ENCODE measurements around the gene GPD2. TPM values are rescaled to one million over a fixed set of nuclear protein-coding genes. Genes with fewer than 3 reads are reported as not detected.

The GPD2 gene
- total and polyA plus RNA-seq, 2 donors (not counting 1 experiment from before 2014, with no cell fraction given), result 5.1 to 26.8 TPM

DNA sequence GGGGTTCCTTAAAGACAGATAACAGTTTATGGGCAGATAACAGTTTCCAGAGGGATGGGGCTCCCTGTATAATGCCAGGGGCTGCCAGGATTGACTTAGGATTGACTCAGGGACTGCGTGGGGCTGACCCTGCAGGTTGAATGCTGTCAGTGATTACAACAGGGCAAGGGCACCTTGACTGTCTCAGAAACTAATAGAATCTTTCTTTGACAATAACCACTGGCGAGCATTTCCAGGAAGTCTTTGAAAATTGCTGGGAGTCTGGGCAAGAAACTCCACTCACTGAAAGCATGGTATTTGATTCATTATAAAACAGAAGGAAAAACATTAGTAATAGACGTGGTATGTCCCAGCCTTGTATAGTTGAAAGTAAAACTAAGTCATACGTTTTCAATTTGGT is 101.0 kb downstream of the GPD2 start:
- Histone ChIP-seq H4K20me1 (ENCODE audit: control insufficient read depth, insufficient read depth, low read length, poor library complexity, severe bottlenecking) (no peaks in the 10 kb centered on the region), H3K9ac (ENCODE audit: low read length) (no peak overlapping the region), H3K4me3 (ENCODE audit: control extremely low read depth in 1 of 5, extremely low read depth in 1 of 5, insufficient read depth in 1 of 5, low read depth in 2 of 5, low read length in 4 of 5) (no peak overlapping the region), H3K36me3 (replicated peaks in 1 of 2; ENCODE audit: control extremely low read depth in 1 of 2, control insufficient read depth in 1 of 2, extremely low read depth in 1 of 2, insufficient read depth in 2 of 2, low read length in 1 of 2) (no peaks in the 10 kb centered on the region), H3K4me1 (ENCODE audit: control insufficient read depth in 2 of 2, insufficient read depth in 2 of 2, low read length in 2 of 2) (peaks cover 11 to 18% of the 10 kb centered on the region in 2 donors), H3K9me3 (ENCODE audit: control extremely low read depth in 1 of 3, control insufficient read depth in 2 of 3, insufficient read depth in 1 of 3, low read length in 2 of 3) (peaks cover 0 to 5% (median 0%) of the 10 kb centered on the region in 3 donors), H3K27ac (ENCODE audit: low read length in 2 of 2) (no peak overlapping the region), H3K27me3 (replicated peaks in 1 of 4; ENCODE audit: control extremely low read depth in 1 of 4, control insufficient read depth in 3 of 4, insufficient read depth in 4 of 4, low read length in 3 of 4) (no peaks in the 10 kb centered on the region), H3K4me2 (replicated peaks; ENCODE audit: low read depth, low read length, poor library complexity, severe bottlenecking) (no peak overlapping the region), H2AFZ (ENCODE audit: insufficient read depth, low read depth, low read length, poor library complexity, severe bottlenecking) (no peak overlapping the region), H3K79me2 (ENCODE audit: control insufficient read depth, insufficient read depth, low read length) (peaks cover 5% of the 10 kb centered on the region)
- 88% methylated on average over 1 of the region's 4 CpGs for WGBS (ENCODE audit: insufficient coverage)
- no peak for TF ChIP-seq EZH2 (IDR thresholded peaks at IDR 0.05; ENCODE audit: borderline replicate concordance, insufficient read depth, low read depth, low read length, poor library complexity, severe bottlenecking)
- TF ChIP-seq, protein P1, sequence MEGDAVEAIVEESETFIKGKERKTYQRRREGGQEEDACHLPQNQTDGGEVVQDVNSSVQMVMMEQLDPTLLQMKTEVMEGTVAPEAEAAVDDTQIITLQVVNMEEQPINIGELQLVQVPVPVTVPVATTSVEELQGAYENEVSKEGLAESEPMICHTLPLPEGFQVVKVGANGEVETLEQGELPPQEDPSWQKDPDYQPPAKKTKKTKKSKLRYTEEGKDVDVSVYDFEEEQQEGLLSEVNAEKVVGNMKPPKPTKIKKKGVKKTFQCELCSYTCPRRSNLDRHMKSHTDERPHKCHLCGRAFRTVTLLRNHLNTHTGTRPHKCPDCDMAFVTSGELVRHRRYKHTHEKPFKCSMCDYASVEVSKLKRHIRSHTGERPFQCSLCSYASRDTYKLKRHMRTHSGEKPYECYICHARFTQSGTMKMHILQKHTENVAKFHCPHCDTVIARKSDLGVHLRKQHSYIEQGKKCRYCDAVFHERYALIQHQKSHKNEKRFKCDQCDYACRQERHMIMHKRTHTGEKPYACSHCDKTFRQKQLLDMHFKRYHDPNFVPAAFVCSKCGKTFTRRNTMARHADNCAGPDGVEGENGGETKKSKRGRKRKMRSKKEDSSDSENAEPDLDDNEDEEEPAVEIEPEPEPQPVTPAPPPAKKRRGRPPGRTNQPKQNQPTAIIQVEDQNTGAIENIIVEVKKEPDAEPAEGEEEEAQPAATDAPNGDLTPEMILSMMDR (IDR thresholded peaks at IDR 0.05), result no peak
- DNase-seq (no peak), ATAC-seq (ENCODE audit: low read depth) (no peak)
- Mint-ChIP-seq H3K27me3 (no peaks in the 10 kb centered on the region), H3K27ac (no peak overlapping the region), H3K9me3 (ENCODE audit: insufficient read depth) (no peaks in the 10 kb centered on the region), H3K4me1 (peaks cover 41% of the 10 kb centered on the region), H3K4me3 (no peak overlapping the region)
- POLR2A ChIA-PET, result no interaction called here
- intact Hi-C loops (cut with micrococcal nuclease), result no loop called here
- CTCF ChIA-PET, result no interaction called here

DNA sequence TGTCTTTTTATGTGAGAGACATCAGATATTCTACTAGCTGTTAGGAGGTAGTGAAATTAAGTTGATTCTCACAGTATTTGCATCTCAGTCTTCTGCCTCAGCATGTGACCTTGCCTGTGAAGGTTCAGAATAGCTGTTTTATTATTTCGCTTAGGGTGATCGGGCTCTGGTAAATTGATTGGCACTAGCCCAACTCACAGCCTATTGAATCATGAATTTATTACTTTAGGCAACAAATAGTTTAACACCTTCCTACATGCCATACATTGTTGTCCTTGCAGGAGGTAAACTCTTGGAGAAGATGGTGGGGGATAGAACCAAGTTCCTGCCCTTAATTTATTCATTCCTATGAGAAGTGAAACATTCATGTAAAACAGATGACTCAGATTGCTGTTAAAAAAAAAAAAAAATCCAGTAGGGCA is 101.9 kb downstream of the GPD2 start:
- TF ChIP-seq, protein P1 (IDR thresholded peaks at IDR 0.05), result no peak
- TF ChIP-seq EZH2 (IDR thresholded peaks at IDR 0.05; ENCODE audit: borderline replicate concordance, insufficient read depth, low read depth, low read length, poor library complexity, severe bottlenecking), result no peak
- Histone ChIP-seq H3K27ac (ENCODE audit: low read length in 2 of 2) (peak overlapping the region; percentile 25 to 57), H3K27me3 (replicated peaks in 1 of 4; ENCODE audit: control extremely low read depth in 1 of 4, control insufficient read depth in 3 of 4, insufficient read depth in 4 of 4, low read length in 3 of 4) (no peaks in the 10 kb centered on the region), H3K36me3 (replicated peaks in 1 of 2; ENCODE audit: control extremely low read depth in 1 of 2, control insufficient read depth in 1 of 2, extremely low read depth in 1 of 2, insufficient read depth in 2 of 2, low read length in 1 of 2) (no peaks in the 10 kb centered on the region), H3K9me3 (ENCODE audit: control extremely low read depth in 1 of 3, control insufficient read depth in 2 of 3, insufficient read depth in 1 of 3, low read length in 2 of 3) (peaks cover 0 to 5% (median 1%) of the 10 kb centered on the region in 3 donors), H2AFZ (ENCODE audit: insufficient read depth, low read depth, low read length, poor library complexity, severe bottlenecking) (no peak overlapping the region), H3K4me2 (replicated peaks; ENCODE audit: low read depth, low read length, poor library complexity, severe bottlenecking) (peak overlapping the region; percentile 49), H4K20me1 (ENCODE audit: control insufficient read depth, insufficient read depth, low read length, poor library complexity, severe bottlenecking) (no peaks in the 10 kb centered on the region), H3K79me2 (ENCODE audit: control insufficient read depth, insufficient read depth, low read length) (peaks cover 5% of the 10 kb centered on the region), H3K4me3 (ENCODE audit: control extremely low read depth in 1 of 5, extremely low read depth in 1 of 5, insufficient read depth in 1 of 5, low read depth in 2 of 5, low read length in 4 of 5) (peak overlapping the region in 2 of 5 experiments; percentile 3 to 18), H3K4me1 (ENCODE audit: control insufficient read depth in 2 of 2, insufficient read depth in 2 of 2, low read length in 2 of 2) (peaks cover 7 to 14% of the 10 kb centered on the region in 2 donors), H3K9ac (ENCODE audit: low read length) (peak overlapping the region; percentile 27)
- CTCF ChIA-PET, result interaction anchor here (0.9 to 2.3 kb wide), 2 partner anchors 36 to 203 kb away, joined by 3 to 5 read pairs; no protein-coding TSS in a partner anchor
- Mint-ChIP-seq H3K27me3 (no peaks in the 10 kb centered on the region), H3K27ac (peak overlapping the region; percentile 69), H3K9me3 (ENCODE audit: insufficient read depth) (no peaks in the 10 kb centered on the region), H3K4me1 (peaks cover 37% of the 10 kb centered on the region), H3K4me3 (peak overlapping the region; percentile 74)
- intact Hi-C loops (cut with micrococcal nuclease), result no loop called here
- peak; percentile 70 for ATAC-seq (ENCODE audit: low read depth)
- POLR2A ChIA-PET, result interaction anchor here (0.6 kb wide), 1 partner anchor 204 kb away, joined by 5 read pairs; no protein-coding TSS in a partner anchor
- no CpG with 5 or more reads among the region's 2 CpGs for WGBS (ENCODE audit: insufficient coverage)
- peak; percentile 55 for DNase-seq
